Measurements from ENCODE around the gene RCN2.

DNA sequence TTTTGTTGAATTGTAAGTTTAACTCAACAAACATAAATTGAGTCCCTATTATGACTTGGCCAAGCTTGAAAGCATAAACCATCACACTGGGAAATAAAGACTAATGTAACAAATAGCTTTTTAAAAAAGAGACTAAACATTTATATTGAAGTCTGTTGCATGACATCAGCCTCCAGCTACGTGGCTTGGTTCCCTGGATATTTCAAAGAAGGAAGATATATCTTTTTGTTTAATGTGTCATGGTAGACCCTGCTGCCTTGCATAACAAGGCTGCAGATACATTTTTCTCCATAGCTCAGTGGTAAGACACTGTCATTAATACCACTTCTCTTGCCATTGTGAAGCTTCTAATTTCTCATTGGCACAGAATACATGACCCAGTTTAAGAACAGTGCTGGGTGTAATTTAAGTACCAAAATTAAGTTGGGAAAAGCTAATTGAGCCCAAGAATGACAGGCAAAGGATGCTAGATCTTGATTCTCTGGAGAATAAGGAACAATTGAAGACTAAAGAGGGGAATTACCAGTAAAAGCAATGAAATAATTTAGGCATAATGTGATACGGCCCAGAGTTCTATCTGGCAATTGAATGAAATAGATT is 14.0 kb downstream of the RCN2 start:
- TF ChIP-seq, protein P1, sequence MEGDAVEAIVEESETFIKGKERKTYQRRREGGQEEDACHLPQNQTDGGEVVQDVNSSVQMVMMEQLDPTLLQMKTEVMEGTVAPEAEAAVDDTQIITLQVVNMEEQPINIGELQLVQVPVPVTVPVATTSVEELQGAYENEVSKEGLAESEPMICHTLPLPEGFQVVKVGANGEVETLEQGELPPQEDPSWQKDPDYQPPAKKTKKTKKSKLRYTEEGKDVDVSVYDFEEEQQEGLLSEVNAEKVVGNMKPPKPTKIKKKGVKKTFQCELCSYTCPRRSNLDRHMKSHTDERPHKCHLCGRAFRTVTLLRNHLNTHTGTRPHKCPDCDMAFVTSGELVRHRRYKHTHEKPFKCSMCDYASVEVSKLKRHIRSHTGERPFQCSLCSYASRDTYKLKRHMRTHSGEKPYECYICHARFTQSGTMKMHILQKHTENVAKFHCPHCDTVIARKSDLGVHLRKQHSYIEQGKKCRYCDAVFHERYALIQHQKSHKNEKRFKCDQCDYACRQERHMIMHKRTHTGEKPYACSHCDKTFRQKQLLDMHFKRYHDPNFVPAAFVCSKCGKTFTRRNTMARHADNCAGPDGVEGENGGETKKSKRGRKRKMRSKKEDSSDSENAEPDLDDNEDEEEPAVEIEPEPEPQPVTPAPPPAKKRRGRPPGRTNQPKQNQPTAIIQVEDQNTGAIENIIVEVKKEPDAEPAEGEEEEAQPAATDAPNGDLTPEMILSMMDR (conservative IDR thresholded peaks at IDR 0.05; ENCODE audit: low read depth, low read length): no peak
- TF ChIP-seq EZH2 (IDR thresholded peaks at IDR 0.05; ENCODE audit: low read length, unreplicated experiment) (no peak), EZH2phosphoT487 (IDR thresholded peaks at IDR 0.05; ENCODE audit: borderline replicate concordance, low read length) (no peak)
